ENCODE measurements around the gene CIROP. TPM values are rescaled to one million over a fixed set of nuclear protein-coding genes. Genes with fewer than 3 reads are reported as not detected.

CIROP gene
- polyA plus RNA-seq, 6 donors from 2014 or later: not detected

DNA sequence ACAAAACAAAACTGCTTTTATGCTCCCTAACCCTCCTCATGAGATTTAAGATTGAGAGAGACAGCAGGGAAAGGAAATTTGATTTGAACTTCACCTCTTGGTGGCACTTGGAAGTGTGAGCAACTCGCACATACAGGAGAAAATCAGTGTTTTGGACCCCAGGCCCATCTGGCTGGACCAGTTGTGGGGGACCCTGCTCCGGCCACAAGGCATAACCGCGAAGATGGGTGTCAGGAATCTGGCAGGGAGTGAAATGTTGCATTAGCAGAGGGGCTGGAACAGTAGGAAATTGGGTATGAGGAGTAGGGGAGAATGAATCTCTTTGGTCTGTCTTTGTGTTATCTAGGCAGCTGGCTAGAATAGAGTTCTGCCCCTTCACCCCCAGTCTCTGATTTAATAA, 1.2 kb downstream of the CIROP start:
- H3K4me3 Mint-ChIP-seq: no peak overlapping the region
- no peak overlapping the region for H3K27ac Mint-ChIP-seq
- ATAC-seq (ENCODE audit: low read depth in 2 of 2) (no peak), DNase-seq (no peak)
- no peaks in the 10 kb centered on the region for H3K27me3 Mint-ChIP-seq
- H3K4me1 Mint-ChIP-seq: peaks cover 10 to 24% (median 12%) of the 10 kb centered on the region in 3 donors
- no peaks in the 10 kb centered on the region for H3K36me3 Mint-ChIP-seq
- H3K9me3 Mint-ChIP-seq: no peaks in the 10 kb centered on the region

DNA sequence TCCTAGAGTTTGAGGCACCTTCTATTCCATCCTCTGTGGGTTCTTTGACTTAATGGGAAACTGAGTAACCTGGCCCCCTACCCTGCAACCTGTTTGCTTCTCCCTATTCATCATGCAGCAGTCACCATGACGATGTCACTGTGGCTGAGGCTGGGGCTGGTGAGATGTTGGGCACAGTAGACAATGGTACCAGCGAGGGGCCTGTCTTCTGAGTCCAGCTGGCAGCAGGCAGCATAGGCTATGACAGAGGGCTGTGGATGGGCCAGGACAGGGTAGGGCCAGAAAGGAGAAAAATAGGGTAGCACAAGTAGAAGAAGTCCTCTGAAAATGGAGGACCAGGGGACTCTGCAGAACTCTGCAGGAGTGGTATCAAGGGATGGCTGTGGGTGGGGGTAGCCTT, 2.0 kb downstream of the CIROP start:
- ATAC-seq (ENCODE audit: low read depth in 2 of 2) (no peak), DNase-seq (no peak)
- Mint-ChIP-seq H3K9me3 (no peaks in the 10 kb centered on the region), H3K27me3 (no peaks in the 10 kb centered on the region), H3K27ac (no peak overlapping the region), H3K4me3 (no peak overlapping the region), H3K36me3 (no peaks in the 10 kb centered on the region), H3K4me1 (peaks cover 10 to 25% (median 12%) of the 10 kb centered on the region in 3 donors)

DNA sequence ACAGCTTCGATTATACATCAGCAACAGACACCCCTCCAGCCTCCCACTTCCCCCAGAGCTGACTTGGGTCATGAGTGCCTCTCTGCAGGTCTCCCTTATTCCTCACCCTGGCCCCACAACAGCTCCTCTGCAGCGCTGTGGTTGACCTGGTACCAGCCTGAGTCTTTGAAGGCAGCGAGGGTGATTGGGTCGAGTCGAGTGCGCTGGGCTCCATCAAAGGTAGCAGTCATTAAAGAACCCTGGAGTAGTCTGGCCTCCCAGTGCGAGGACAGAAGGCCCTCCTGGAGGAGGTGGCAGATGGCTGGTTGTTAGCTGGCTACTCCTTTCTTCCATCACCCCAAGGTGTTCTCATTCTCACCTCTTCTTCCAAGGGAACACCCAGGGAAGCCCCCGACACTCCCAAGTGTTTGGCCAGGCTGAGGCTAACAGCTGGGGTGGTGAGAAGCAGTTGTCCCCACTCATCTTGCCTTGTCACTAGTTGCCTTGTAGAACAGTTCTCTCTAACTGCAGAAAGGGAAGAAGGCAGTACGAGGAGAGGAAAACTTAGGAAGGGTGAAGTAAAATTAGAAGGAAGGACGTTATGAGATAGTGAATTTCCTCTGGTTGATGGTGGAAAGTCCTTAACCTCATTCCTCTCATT, 2.7 kb downstream of the CIROP start:
- Mint-ChIP-seq H3K27me3 (no peaks in the 10 kb centered on the region), H3K27ac (no peak overlapping the region), H3K4me3 (no peak overlapping the region), H3K4me1 (peaks cover 10 to 32% (median 16%) of the 10 kb centered on the region in 3 donors), H3K36me3 (no peaks in the 10 kb centered on the region), H3K9me3 (no peaks in the 10 kb centered on the region)
- ATAC-seq (ENCODE audit: low read depth in 2 of 2): no peak
- no peak for DNase-seq

DNA sequence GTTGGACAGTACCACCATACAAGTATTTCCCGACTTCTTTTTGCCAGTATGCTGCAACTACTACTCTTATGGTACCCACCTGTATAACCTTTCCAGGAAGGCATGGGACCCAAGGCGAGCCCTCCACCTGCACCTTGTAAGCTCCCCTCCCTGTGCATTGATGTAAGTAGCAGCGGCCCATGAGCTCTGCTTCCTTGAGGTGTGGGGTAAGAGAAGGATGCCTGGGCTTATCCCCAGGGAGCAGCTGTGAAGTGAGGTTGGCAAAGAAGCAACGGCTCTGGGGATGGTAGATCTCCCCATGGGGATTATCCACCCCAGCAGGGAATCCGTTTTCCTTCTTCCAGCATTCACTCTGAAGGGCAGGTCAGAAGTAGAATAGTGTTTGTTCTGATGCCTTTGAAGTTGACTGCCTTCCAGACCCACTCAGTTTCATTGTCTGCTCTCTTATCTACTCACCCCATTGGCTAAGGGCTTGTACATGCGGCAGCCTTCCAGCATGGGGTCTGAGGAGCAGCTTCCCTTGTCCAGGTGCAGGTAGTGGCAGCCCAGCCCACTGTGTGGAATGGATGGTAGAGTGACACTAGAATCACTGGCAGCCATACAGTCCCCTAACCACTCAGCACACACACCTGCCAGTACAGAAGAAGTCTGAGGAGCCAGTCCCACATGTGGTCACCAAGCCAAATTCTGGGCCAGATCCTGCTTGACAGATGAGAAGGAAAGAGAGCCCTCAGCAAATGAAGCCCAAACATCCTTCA, 3.4 kb downstream of the CIROP start:
- H3K27ac Mint-ChIP-seq: no peak overlapping the region
- peaks cover 10 to 34% (median 15%) of the 10 kb centered on the region in 3 donors for H3K4me1 Mint-ChIP-seq

DNA sequence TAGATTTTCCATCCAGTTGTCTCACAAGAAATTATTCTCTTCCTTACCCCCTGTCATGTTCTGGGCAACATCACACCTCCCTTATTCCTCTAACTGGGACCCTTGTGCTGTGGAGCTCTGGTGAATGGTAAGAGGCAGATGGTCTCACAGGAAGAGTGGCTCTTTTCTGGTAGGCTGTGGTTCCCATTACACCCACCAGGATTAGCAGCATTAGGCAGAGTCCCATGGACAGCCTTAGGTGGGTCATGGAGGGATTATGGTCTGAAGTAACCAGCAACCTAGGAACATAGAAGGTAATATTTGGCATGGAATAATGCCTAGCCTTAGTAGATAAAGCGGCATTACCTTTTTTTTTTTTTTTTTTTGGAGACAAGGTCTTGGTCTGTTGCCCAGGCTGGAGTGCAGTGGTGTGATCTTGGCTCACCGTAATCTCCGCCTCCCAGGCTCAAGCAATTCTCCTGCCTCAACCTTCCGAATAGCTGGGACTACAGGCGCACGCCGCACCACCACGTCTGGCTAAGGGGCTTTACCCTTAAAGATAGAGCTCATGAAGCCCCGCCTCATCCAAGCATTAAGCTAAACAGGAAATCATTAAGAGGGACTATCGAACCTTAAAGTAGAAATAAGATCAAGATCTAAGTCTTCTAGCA, 5.5 kb downstream of the CIROP start:
- peak overlapping the region in 2 of 8 donors; percentile 39 to 53 for H3K4me3 Mint-ChIP-seq
- DNase-seq (no peak), ATAC-seq (ENCODE audit: low read depth in 2 of 2) (no peak)
- peak overlapping the region in 2 of 6 donors; percentile 13 to 65 for H3K27ac Mint-ChIP-seq
- peaks cover 10 to 22% (median 11%) of the 10 kb centered on the region in 3 donors for H3K4me1 Mint-ChIP-seq
- no peaks in the 10 kb centered on the region for H3K36me3 Mint-ChIP-seq
- H3K9me3 Mint-ChIP-seq: no peaks in the 10 kb centered on the region
- H3K27me3 Mint-ChIP-seq: no peaks in the 10 kb centered on the region

More for the DNA sequence above, 3.4 kb downstream of the CIROP start:
- Mint-ChIP-seq H3K9me3 (no peaks in the 10 kb centered on the region), H3K36me3 (no peaks in the 10 kb centered on the region), H3K27me3 (no peaks in the 10 kb centered on the region), H3K4me3 (no peak overlapping the region)
- ATAC-seq (ENCODE audit: low read depth in 2 of 2) (no peak), DNase-seq (no peak)

DNA sequence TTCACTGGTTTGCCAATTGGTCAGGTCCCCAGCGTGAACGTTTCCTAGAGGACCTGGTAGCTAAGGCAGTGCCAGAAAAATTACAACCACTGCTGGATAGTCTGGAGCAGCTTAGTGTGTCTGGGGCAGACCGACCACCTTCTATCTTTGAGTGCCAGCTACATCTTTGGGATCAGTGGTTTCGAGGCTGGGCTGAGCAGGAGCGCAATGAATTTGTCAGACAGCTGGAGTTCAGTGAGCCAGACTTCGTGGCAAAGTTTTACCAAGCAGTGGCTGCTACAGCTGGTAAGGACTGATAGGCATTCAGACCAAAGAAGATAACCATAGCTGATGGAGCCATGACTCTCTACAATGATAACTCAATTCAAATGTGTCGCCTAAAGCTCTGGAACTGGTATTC, 7.0 kb downstream of the CIROP start:
- DNase-seq (no peak), ATAC-seq (ENCODE audit: low read depth in 2 of 2) (no peak)
- Mint-ChIP-seq H3K27ac (peak overlapping the region in 1 of 6 donors; percentile 81), H3K36me3 (no peaks in the 10 kb centered on the region), H3K4me1 (peaks cover 10 to 22% (median 10%) of the 10 kb centered on the region in 3 donors), H3K27me3 (no peaks in the 10 kb centered on the region), H3K4me3 (peak overlapping the region in 3 of 8 donors; percentile 25 to 80 (median 67)), H3K9me3 (no peaks in the 10 kb centered on the region)

DNA sequence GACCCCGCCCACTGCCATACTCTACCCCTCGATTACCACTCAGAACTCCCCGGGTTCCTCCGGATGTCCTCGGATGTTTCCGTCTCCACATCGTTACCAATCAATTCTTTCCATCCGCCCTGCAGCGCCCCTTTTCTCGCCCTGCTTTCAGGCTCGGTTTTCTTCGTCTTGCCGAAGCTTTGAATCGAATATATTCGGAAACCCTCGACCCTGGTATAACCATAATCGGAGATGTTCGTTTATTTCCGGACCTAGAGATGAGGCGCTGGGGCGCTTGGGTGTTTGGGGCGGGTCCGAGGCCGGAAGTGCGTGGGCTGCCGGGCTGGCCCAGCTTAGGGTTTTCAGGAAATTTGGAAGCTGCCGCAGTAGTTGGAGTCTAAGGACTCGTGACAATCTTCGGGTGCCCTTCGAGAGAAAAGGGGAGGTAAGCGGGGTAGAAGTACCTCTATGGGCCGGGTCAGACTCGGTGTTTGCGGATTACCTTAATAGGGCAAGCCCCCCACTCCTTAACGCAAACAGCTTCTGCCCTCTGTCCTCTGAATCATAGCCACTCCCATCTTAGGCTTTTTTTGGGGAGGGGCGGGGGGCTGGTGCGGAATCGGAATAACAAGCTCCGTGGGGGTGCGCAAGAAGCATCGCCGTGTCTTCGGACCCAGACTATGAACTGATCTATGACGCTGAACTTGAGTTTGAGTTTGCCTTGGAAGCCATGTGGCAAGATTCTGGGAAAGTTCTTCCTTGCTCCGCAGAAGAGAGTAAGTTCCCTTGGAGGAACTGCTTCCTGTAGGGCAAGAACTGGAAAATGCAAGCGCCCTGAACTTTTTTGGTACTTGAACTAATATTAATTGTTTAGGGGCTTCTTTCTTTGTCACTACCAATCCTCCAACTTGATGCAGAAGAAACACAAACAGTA, 9.3 kb downstream of the CIROP start, which contains the start of gene C14orf119:
Gene C14orf119, plus strand, starts transcription at position 310 of the 913 bp plus-strand sequence. CDS start 2,154 bp downstream, outside the sequence.
- Mint-ChIP-seq H3K27me3 (no peaks in the 10 kb centered on the region), H3K27ac (no peak within 1 kb of the TSS), H3K4me3 (no peak within 1 kb of the TSS), H3K36me3 (no peaks in the 10 kb centered on the region), H3K9me3 (no peaks in the 10 kb centered on the region), H3K4me1 (peaks cover 12 to 28% (median 16%) of the 10 kb centered on the region in 3 donors)
- peak; percentile 83 to 85 for ATAC-seq (ENCODE audit: low read depth in 2 of 2)
- peak; percentile 99 for DNase-seq

DNA sequence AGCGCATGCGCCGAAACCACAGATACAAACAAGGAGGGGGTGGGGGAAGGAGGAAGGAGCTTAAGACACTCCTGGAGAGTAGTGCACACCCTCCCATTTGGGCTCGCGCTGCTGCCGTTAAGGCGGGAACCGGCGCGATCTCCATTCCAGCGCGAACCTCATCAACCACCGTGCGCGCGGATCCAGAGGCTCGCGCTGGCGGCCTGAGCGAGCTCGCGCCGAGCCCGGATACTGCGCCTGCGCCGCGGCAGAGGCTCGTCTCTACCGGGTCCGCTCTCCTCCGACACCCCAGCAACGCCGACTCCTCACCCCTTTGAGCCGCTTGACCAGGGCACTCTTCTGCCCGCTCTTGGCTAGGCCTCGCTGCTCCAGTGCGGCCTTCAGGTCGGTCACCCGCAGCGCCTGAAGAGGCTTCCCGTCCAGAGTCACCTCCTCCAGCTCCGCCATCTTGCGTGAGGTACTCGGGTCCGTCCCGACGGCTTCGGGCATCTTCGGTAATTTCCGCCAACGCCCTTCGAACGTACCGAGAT, 10.1 kb downstream of the CIROP start, which contains the start of gene ACIN1:
Gene ACIN1, minus strand, starts transcription at position 471 of the 530 bp plus-strand sequence. Its CDS starts 24 bp downstream, at position 447.
- Mint-ChIP-seq H3K9me3 (no peaks in the 10 kb centered on the region), H3K36me3 (peaks cover 0 to 1% of the 10 kb centered on the region in 2 donors), H3K4me3 (no peak within 1 kb of the TSS), H3K27ac (no peak within 1 kb of the TSS), H3K27me3 (no peaks in the 10 kb centered on the region), H3K4me1 (peaks cover 12 to 24% (median 12%) of the 10 kb centered on the region in 3 donors)
- no peak for DNase-seq
- ATAC-seq (ENCODE audit: low read depth in 2 of 2): peak; percentile 31 to 32

DNA sequence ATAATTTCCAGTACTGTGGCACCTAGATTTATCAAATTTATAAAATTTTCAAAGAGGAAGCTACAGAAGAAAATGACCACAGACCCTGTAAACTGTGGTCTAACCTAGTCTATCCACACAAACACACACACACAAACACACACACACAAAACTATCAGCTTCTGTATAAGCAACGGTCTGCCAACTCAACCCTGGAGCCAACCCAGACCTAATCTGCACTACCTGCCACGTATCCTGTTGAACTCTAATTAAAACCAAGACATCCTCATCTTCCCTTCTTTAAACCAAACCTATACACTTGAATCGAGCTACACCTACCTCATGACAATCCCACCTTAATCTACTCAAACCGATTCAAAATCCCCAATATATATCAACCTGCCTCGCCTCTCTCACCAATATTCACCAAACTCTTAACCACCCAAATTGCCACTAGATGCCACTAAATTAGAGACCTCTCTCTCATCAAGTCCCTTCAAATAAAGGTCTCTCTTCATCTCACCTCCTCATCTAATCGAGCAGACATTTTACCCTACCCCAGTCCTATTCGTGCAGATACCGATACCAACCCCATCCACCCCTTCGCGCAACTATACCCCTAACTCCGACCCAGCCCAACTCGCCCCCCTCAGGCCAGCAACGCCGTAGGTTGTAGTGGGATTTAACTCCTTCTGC, 10.7 kb downstream of the CIROP start:
- Mint-ChIP-seq H3K27ac (no peak overlapping the region), H3K9me3 (no peaks in the 10 kb centered on the region), H3K36me3 (peaks cover 0 to 7% of the 10 kb centered on the region in 2 donors), H3K4me1 (peaks cover 7 to 23% (median 17%) of the 10 kb centered on the region in 3 donors), H3K27me3 (no peaks in the 10 kb centered on the region), H3K4me3 (no peak overlapping the region)
- ATAC-seq (ENCODE audit: low read depth in 2 of 2) (no peak), DNase-seq (no peak)

DNA sequence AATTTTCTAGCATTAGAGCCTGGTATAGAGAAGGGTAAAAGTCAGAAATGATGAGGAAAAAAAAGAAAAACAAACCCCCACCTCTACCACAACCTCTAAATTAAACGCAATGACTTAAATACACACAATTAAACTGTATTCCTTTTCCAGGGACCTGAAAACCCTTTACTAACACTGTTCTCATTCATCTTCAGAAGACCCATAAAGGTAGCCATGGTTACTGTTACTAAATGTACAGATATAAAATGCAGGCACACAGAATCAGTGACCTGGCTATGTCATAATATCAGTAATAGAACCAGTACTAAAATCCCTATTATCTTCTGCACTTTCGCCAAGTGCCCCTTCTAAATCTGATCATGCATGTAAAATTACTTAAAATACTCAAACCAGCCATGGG, 11.3 kb downstream of the CIROP start:
- H3K36me3 Mint-ChIP-seq: peaks cover 0 to 7% of the 10 kb centered on the region in 2 donors

DNA sequence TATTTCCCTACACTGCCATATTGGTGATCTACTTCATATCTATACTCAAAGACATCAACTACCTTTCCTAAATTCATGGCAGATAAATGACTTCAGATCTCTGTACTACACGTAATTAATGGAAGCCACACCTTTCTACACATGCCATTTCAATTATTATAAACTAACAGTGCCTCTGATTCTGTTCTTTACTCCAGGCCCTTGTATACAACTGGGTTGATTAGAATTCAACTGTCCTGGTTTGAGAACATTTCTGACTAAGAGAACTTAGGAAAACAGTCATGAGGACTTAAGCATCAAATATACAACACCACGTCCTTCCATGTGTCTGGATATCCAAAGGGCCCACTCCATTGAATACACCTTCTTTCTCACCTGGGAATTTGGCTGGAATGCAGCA, 11.7 kb downstream of the CIROP start:
- Mint-ChIP-seq H3K27me3 (no peaks in the 10 kb centered on the region), H3K9me3 (no peaks in the 10 kb centered on the region), H3K4me1 (peaks cover 7 to 23% (median 17%) of the 10 kb centered on the region in 3 donors), H3K27ac (peak overlapping the region in 1 of 6 donors; percentile 42), H3K4me3 (peak overlapping the region in 4 of 8 donors; percentile 16 to 42 (median 24)), H3K36me3 (peaks cover 0 to 7% of the 10 kb centered on the region in 2 donors)
- DNase-seq (no peak), ATAC-seq (ENCODE audit: low read depth in 2 of 2) (no peak)

More for the DNA sequence above, 11.3 kb downstream of the CIROP start:
- no peak for DNase-seq
- Mint-ChIP-seq H3K4me3 (peak overlapping the region in 2 of 8 donors; percentile 16 to 42), H3K4me1 (peaks cover 7 to 23% (median 17%) of the 10 kb centered on the region in 3 donors), H3K9me3 (no peaks in the 10 kb centered on the region), H3K27ac (peak overlapping the region in 1 of 6 donors; percentile 42), H3K27me3 (no peaks in the 10 kb centered on the region)
- no peak for ATAC-seq (ENCODE audit: low read depth in 2 of 2)

All from naive B cell (primary cell).